ENCODE measurements around the gene NDUFB10. TPM values are rescaled to one million over a fixed set of nuclear protein-coding genes. Genes with fewer than 3 reads are reported as not detected.
A peak's percentile ranks its signal among the peaks of the same experiment; 100 is the strongest.

NDUFB10 gene
- total RNA-seq, 1 donor, result 138 TPM

DNA sequence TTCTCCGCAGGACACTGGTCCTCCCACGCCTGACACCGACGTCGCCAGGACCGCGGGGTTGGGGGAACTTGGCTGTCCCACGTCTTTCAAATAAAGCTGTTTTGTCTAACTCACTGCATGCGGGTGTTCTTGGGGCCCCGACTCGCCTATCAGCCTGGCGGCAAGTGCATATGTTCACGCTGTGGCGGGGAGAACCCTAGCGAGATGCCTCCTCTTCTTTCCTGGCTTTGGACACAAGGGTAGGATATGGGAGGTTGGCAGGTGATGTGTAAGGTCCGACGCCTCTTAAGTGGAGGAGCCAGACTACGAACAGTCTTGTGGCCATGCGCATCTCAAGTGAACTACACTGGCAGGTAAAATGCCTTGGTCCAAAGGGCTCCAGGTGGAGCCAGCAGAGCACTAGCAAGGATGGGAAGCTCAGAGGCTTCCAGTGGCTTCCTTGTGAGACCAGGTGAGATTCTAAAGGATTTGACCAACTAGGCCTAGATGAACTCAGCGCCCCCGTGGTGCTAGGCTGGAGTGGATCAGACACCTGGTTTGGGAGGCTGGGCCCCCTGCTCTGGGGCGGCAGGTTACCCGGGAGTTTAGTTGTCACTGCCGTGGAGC is 6.2 kb downstream of the NDUFB10 start:
- DNase-seq (ENCODE audit: low read depth in 2 of 3, low spot score in 2 of 3), result no peak

DNA sequence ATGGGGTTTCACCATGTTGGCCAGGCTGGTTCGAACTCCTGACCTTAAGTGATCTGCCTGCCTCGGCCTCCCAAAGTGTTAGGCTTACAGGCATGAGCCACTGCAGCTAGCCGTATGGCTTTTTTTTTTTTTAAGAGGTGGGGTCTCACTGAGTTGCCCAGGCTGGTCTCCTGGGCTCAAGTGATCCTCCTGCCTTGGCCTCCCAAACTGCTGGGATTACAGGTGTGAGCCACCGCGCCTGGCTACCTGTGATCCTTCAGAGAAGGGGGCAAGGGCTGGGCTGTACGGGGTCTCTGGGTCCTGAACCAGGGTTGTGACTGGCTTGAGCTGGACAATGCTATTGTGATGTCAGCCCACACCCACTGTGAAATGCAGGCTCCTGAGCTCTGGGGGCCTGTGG is 7.1 kb downstream of the NDUFB10 start, which contains the start of gene RNF151:
RNF151 (plus strand) TSS at position 397 of the 400 bp plus-strand sequence. CDS start 26 bp downstream, outside the sequence.
- DNase-seq (ENCODE audit: low read depth in 2 of 3, low spot score in 2 of 3), result no peak

DNA sequence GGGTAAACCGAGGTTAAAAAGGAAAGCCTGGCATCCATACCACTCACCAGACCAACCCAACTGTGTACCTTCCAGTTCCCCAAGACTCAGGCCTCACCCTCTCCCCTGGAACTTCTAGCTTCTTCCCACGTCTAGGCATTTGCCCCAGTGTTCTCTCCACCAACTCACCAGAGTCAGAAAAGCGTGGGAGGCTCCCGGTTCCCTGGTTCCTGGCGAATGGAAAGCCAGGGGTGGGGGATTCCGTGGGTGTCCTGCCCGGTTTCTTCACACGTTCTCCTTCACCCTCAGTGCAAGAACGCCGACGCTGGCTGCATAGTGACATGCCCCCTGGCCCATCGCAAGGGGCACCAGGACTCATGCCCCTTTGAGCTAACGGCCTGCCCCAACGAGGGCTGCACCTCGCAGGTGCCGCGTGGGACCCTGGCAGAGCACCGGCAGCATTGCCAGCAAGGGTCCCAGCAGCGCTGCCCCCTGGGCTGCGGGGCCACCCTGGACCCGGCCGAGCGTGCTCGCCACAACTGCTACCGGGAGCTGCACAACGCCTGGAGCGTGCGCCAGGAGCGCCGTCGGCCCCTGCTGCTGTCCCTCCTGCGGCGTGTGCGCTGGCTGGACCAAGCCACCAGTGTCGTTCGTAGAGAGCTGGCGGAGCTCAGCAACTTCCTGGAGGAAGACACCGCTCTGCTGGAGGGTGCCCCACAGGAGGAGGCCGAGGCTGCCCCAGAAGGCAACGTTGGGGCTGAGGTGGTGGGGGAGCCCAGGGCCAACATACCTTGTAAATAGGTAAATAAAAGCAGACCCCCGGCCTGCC is 9.0 kb downstream of the NDUFB10 start:
- no peak for DNase-seq (ENCODE audit: low read depth in 2 of 3, low spot score in 2 of 3)

GRCh38 chr16:1971796-1972489 is 12.6 kb downstream of the NDUFB10 start, which contains the start of gene TBL3:
TBL3 (plus strand) TSS chr16:1972053; CDS start chr16:1972165, 112 bp downstream.
- DNase-seq (ENCODE audit: low read depth in 2 of 3, low spot score in 2 of 3), result peak; percentile 97 to 99 (median 97)

DNA sequence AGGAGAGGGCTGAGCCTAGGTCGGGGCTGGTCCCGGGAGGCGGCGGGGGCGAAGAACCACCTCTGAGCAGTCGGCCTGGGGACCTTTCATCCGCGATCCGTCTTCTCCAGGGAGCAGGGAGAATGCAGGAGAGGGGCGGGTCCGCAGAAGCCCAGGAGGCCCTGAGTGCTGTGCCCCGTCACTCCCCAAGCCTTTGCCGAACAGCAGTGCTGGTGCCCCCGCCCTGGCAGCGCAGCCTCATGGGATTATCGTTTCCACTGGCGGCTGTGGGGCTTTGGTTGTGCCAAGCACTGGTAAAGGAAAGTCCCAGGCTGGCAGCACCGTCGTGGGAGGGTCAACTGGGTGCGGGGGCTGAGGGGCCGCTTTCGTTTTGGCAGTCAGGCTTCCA is 13.1 kb downstream of the NDUFB10 start:
- DNase-seq (ENCODE audit: low read depth in 2 of 3, low spot score in 2 of 3), result no peak

- DNase-seq (ENCODE audit: low read depth in 2 of 3, low spot score in 2 of 3), result no peak
Measured at GRCh38 chr16:1973461-1974156, 14.3 kb downstream of the NDUFB10 start.

- DNase-seq (ENCODE audit: low read depth in 2 of 3, low spot score in 2 of 3), result no peak
Measured at GRCh38 chr16:1974157-1975070, 15.1 kb downstream of the NDUFB10 start.

DNA sequence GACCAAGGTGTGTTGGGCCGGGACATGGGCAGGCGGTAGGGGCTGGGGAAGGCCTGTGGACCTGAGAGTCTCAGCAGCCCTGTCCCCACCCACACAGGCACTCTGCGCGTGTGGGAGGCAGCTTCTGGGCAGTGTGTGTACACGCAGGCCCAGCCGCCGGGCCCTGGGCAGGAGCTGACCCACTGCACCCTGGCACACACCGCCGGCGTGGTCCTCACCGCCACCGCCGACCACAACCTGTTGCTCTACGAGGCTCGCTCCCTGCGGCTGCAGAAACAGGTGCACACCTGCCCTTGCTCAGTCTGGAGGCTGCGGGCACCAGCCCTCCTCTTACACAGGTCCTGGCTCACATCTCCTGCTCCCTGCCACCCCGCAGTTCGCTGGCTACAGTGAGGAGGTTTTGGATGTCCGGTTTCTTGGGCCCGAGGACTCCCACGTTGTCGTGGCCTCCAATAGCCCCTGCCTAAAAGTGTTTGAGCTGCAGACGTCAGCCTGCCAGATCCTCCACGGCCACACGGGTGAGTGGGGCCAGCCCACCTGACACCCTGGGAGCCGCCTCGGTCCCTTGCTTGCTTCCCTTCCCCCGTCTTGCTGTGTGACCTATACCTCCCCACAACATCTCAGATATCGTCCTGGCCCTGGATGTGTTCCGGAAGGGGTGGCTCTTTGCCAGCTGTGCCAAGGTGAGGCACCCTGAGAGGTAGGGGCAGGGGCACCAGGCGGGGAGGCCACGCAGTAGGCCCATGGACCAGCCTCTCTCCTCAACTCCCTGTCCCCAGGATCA is 16.3 kb downstream of the NDUFB10 start:
- no peak for DNase-seq (ENCODE audit: low read depth in 2 of 3, low spot score in 2 of 3)

- DNase-seq (ENCODE audit: low read depth in 2 of 3, low spot score in 2 of 3), result no peak
Measured at GRCh38 chr16:1976216-1976520, 16.8 kb downstream of the NDUFB10 start.

GRCh38 chr16:1976951-1977874 is 17.9 kb downstream of the NDUFB10 start:
- DNase-seq (ENCODE audit: low read depth in 2 of 3, low spot score in 2 of 3), result no peak

DNA sequence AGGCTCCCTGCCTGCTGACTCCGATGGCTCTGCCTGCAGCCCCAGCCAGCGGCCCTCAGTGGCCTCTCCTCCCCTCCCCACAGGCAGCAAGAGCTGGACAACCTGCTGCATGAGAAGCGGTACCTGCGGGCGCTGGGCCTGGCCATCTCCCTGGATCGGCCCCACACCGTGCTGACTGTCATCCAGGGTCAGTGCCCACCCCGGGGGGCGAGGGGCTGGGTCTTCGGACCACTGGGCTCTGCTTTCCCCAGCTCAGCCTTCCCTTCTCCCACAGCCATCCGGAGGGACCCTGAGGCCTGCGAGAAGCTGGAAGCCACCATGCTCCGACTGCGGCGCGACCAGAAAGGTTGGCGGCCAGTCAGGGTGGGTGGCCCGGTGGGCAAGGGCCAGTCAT is 18.5 kb downstream of the NDUFB10 start:
- no peak for DNase-seq (ENCODE audit: low read depth in 2 of 3, low spot score in 2 of 3)

- no peak for DNase-seq (ENCODE audit: low read depth in 2 of 3, low spot score in 2 of 3)
Measured at GRCh38 chr16:1978476-1979120, 19.3 kb downstream of the NDUFB10 start.

DNA sequence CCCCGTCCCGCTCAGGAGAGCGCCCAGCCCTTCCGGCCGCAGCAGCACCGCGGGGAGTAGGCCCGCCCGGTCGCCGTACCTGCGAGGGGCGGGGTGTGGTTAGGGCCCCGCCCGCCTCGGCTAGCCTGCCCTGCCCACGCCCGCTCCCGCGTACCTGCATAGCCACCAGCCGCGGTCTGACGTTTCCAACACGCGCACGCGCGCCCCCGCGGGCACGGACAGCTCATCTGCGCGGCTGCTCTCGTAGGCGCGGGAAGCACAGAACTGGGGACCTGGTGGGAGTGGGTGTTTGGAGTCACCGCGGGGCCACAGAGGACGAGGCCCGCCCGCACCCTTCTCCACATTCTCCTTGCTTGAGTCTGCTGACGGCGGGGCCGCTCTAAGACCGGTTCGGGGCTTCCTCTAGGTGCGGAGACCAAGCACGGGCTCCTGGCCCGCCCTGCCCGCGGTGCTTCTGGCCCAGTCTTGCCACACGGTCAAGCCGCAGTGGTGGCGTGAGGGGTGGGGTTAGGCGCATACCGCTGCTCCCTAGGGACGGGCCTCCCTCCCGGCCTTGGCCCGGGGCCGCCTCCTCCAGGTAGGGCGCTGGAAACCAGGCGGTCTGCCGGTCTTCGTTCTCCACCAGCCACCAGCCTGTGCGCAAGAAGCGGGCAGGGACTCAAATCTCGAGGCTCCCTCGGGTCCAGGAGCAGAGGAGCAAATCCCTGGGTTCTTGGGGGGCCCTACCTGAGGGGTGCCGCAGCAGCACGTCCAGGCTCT is 20.1 kb downstream of the NDUFB10 start:
- no peak for DNase-seq (ENCODE audit: low read depth in 2 of 3, low spot score in 2 of 3)

GRCh38 chr16:1980030-1980769 is 20.9 kb downstream of the NDUFB10 start:
- DNase-seq (ENCODE audit: low read depth in 2 of 3, low spot score in 2 of 3), result no peak

GRCh38 chr16:1980770-1981087 is 21.4 kb downstream of the NDUFB10 start:
- no peak for DNase-seq (ENCODE audit: low read depth in 2 of 3, low spot score in 2 of 3)

DNA sequence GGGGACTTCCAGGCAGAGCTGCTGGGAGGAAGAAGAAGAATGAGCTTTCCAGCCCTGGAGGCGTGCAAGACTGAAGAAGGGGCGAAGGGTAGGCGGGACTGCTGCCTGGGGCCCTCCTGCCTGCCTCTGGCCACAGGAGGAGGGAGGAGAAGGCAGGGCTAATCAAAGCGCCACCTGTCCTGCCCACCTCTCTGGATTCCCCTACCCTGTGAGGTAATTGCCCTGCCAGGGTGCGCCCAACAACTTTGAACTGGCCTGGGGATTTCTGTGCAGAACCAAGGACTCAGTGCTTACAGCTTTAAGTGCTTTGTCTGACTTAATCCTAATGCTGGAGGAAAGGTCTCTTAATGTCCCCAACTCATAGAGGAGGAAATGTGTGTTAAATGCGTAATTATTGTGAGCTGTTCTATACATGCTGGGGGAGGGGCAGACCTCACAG is 22.1 kb downstream of the NDUFB10 start, which contains the start of gene NOXO1:
NOXO1 (minus strand) TSS at position 72 of the 439 bp plus-strand sequence. CDS start 290 bp downstream, outside the sequence.
- DNase-seq (ENCODE audit: low read depth in 2 of 3, low spot score in 2 of 3), result no peak

Data from hematopoietic multipotent progenitor cell (in vitro differentiated cells).